ENCODE measurements around the gene ADGRF3. TPM values are rescaled to one million over a fixed set of nuclear protein-coding genes. Genes with fewer than 3 reads are reported as not detected.
"Not testable (repeated sequence)": the region's sequence is repeated elsewhere in the genome, so short reads cannot be mapped to it uniquely, and the experiment has no call there.

The ADGRF3 gene, protein sequence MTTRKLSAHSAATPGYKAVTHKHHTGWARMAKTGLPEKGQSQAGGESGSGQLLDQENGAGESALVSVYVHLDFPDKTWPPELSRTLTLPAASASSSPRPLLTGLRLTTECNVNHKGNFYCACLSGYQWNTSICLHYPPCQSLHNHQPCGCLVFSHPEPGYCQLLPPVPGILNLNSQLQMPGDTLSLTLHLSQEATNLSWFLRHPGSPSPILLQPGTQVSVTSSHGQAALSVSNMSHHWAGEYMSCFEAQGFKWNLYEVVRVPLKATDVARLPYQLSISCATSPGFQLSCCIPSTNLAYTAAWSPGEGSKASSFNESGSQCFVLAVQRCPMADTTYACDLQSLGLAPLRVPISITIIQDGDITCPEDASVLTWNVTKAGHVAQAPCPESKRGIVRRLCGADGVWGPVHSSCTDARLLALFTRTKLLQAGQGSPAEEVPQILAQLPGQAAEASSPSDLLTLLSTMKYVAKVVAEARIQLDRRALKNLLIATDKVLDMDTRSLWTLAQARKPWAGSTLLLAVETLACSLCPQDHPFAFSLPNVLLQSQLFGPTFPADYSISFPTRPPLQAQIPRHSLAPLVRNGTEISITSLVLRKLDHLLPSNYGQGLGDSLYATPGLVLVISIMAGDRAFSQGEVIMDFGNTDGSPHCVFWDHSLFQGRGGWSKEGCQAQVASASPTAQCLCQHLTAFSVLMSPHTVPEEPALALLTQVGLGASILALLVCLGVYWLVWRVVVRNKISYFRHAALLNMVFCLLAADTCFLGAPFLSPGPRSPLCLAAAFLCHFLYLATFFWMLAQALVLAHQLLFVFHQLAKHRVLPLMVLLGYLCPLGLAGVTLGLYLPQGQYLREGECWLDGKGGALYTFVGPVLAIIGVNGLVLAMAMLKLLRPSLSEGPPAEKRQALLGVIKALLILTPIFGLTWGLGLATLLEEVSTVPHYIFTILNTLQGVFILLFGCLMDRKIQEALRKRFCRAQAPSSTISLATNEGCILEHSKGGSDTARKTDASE
- total RNA-seq (1 to 10 TPM in 1 of 2 donors, under 1 TPM in 1; 0.97 to 1.3 TPM), total RNA-seq (0.93 to 3.1 reads per million in 2 donors)

- ATAC-seq, result peak; percentile 21
- peaks cover 3% of the 10 kb centered on the region for H3K36me3 Mint-ChIP-seq (ENCODE audit: low read depth)
These were observed at the start of gene ADGRF3 for GRCh38 chr2:26346454-26347053. TSS of gene ADGRF3 (minus strand) at chr2:26346789. CDS start at chr2:26346234, 555 bp downstream.

GRCh38 chr2:26395394-26395793 is 48.8 kb upstream of the ADGRF3 start:
- peaks cover 2% of the 10 kb centered on the region for H3K36me3 Mint-ChIP-seq (ENCODE audit: low read depth)
- H3K27me3 Mint-ChIP-seq, result peaks cover 6% of the 10 kb centered on the region
- peaks cover 6% of the 10 kb centered on the region for H3K4me1 Mint-ChIP-seq
- no peak overlapping the region for H3K27ac Mint-ChIP-seq
- no peak for ATAC-seq
- no peak overlapping the region for H3K4me3 Mint-ChIP-seq
- DNase-seq, result no peak
- H3K9me3 ChIP-seq (ENCODE audit: control insufficient read depth, low read length, poor library complexity, severe bottlenecking), result no peaks in the 10 kb centered on the region

More at GRCh38 chr2:26346454-26347053, at the start of gene ADGRF3:
- no peaks in the 10 kb centered on the region for H3K9me3 ChIP-seq (ENCODE audit: control insufficient read depth, low read length, poor library complexity, severe bottlenecking)
- peak; percentile 19 to 57 (median 47) for DNase-seq
- peaks cover 31% of the 10 kb centered on the region for H3K4me1 Mint-ChIP-seq
- peak within 1 kb of the TSS; percentile 100 for H3K4me3 Mint-ChIP-seq
- H3K27ac Mint-ChIP-seq, result peak within 1 kb of the TSS; percentile 100
- no peaks in the 10 kb centered on the region for H3K27me3 Mint-ChIP-seq

DNA sequence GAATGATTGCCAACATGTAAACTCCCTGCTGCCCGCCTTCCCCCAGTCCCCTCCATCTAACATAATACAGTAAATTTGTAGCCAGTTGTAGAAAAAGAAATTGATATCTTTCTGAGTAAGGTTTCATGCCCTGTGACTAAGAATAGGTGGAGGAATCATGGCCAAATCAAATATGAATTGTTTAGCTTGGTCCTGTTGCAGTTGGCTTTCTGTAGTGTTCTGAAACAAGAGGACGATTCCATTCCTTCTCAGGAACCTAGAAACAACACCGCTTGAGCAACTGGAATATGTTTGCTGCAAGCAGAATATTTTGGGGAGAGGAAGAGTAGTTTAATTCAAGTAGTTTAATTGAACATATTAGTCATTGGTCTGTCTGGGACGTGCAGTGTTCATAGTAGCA is 48.1 kb upstream of the ADGRF3 start:
- Mint-ChIP-seq H3K36me3 (ENCODE audit: low read depth) (peaks cover 2% of the 10 kb centered on the region), H3K4me1 (peaks cover 4% of the 10 kb centered on the region), H3K4me3 (no peak overlapping the region), H3K27me3 (no peaks in the 10 kb centered on the region), H3K27ac (no peak overlapping the region)
- DNase-seq (no peak), ATAC-seq (no peak)
- no peaks in the 10 kb centered on the region for H3K9me3 ChIP-seq (ENCODE audit: control insufficient read depth, low read length, poor library complexity, severe bottlenecking)

DNA sequence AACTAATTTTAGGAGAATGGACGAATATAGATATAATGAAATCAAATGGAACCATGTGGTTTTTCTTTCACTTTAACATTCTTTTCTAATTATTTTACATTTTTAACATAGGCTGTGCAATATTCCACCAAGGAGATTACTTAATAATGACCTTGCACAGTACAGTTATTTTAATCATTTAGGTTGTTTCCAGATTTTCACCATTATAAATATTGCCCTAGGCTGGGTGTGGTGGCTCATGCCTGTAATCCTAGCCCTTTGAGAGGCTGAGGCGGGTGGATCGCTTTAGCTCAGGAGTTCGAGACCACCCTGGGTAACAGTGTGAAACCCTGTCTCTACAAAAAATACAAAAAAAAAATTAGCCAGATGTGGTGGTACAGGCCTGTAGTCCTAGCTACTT is 40.6 kb upstream of the ADGRF3 start:
- no peaks in the 10 kb centered on the region for H3K9me3 ChIP-seq (ENCODE audit: control insufficient read depth, low read length, poor library complexity, severe bottlenecking)
- no peak for ATAC-seq
- Mint-ChIP-seq H3K27ac (no peak overlapping the region), H3K4me1 (peaks cover 3% of the 10 kb centered on the region), H3K36me3 (ENCODE audit: low read depth) (peaks cover 8% of the 10 kb centered on the region), H3K4me3 (no peak overlapping the region), H3K27me3 (no peaks in the 10 kb centered on the region)
- DNase-seq, result no peak

GRCh38 chr2:26384597-26384996 is 38.0 kb upstream of the ADGRF3 start:
- H3K36me3 Mint-ChIP-seq (ENCODE audit: low read depth), result peaks cover 11% of the 10 kb centered on the region
- H3K27me3 Mint-ChIP-seq, result no peaks in the 10 kb centered on the region

DNA sequence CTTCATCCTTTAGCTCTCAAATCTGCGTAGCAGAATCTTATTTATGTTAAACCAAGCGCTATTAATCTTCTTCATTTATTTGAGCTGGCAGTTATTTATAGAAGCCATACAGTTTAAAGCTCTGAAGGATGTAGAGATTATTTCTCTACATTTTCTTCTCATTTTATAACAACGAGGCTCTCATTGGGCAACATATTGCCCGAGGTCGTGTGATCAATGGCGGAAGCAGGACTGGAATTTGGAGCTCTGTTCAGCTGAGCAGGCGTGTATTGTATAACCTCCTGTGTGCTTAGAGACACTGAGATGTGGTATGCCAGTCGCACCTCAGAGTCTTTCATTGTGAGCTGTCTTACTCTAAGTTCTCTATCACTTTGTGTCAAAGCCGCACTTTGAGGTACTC is 37.6 kb upstream of the ADGRF3 start:
- ATAC-seq (no peak), DNase-seq (no peak)
- H3K27me3 Mint-ChIP-seq, result no peaks in the 10 kb centered on the region
- H3K4me3 Mint-ChIP-seq, result no peak overlapping the region
- no peaks in the 10 kb centered on the region for H3K9me3 ChIP-seq (ENCODE audit: control insufficient read depth, low read length, poor library complexity, severe bottlenecking)
- H3K27ac Mint-ChIP-seq, result no peak overlapping the region
- peaks cover 11% of the 10 kb centered on the region for H3K36me3 Mint-ChIP-seq (ENCODE audit: low read depth)
- peaks cover 9% of the 10 kb centered on the region for H3K4me1 Mint-ChIP-seq

More at GRCh38 chr2:26384597-26384996, 38.0 kb upstream of the ADGRF3 start:
- no peak for ATAC-seq
- H3K27ac Mint-ChIP-seq, result no peak overlapping the region
- peaks cover 9% of the 10 kb centered on the region for H3K4me1 Mint-ChIP-seq
- DNase-seq, result no peak
- no peaks in the 10 kb centered on the region for H3K9me3 ChIP-seq (ENCODE audit: control insufficient read depth, low read length, poor library complexity, severe bottlenecking)
- no peak overlapping the region for H3K4me3 Mint-ChIP-seq

DNA sequence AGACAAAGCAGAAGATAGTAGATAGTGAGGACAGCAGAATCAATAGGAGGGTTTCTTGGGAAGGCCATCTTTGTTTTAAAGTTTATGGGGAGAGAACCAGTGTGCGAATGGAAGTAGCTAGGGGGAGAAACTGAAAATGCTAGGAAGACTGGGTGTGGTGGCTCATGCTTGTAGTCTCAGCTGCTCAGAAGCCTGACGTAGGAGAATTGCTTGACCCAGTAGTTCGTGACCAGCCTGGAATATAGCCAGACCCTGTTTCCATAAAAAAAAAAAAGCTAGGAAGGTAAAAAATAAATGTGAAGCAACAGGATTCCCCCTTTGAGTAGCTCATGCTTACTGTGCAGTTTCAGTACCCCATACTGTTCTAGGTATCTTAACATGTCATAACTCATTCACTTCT is 36.0 kb upstream of the ADGRF3 start:
- H3K27ac Mint-ChIP-seq, result no peak overlapping the region
- DNase-seq (no peak), ATAC-seq (no peak)
- peaks cover 19% of the 10 kb centered on the region for H3K36me3 Mint-ChIP-seq (ENCODE audit: low read depth)
- H3K9me3 ChIP-seq (ENCODE audit: control insufficient read depth, low read length, poor library complexity, severe bottlenecking), result no peaks in the 10 kb centered on the region
- no peak overlapping the region for H3K4me3 Mint-ChIP-seq
- peaks cover 20% of the 10 kb centered on the region for H3K4me1 Mint-ChIP-seq
- no peaks in the 10 kb centered on the region for H3K27me3 Mint-ChIP-seq

DNA sequence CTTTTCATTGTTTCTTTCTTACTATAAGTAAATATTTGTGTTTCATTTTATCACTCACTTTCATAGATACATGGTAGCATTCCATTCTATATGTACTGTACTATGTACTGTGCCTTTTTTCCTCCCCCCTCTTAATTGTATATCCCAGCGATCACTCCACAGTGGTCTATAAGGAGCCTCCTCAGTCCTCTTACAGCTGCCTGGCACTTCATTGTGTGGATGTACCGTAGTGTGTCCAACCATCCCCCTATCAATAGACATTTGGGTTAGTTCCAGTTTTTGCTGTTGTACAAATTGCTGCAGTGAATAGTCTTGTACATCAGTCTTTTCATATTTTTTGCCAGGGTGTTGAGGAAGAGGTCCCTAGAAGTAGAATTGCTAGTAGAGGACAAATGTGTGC is 33.7 kb upstream of the ADGRF3 start:
- H3K4me3 Mint-ChIP-seq, result no peak overlapping the region
- H3K36me3 Mint-ChIP-seq (ENCODE audit: low read depth), result peaks cover 25% of the 10 kb centered on the region
- H3K27me3 Mint-ChIP-seq, result no peaks in the 10 kb centered on the region
- peak overlapping the region; percentile 24 for H3K27ac Mint-ChIP-seq
- H3K9me3 ChIP-seq (ENCODE audit: control insufficient read depth, low read length, poor library complexity, severe bottlenecking), result no peaks in the 10 kb centered on the region
- ATAC-seq (no peak), DNase-seq (no peak)
- peaks cover 25% of the 10 kb centered on the region for H3K4me1 Mint-ChIP-seq

GRCh38 chr2:26376799-26377198 is 30.2 kb upstream of the ADGRF3 start:
- H3K36me3 Mint-ChIP-seq (ENCODE audit: low read depth), result peaks cover 21% of the 10 kb centered on the region
- H3K27ac Mint-ChIP-seq, result peak overlapping the region; percentile 73

DNA sequence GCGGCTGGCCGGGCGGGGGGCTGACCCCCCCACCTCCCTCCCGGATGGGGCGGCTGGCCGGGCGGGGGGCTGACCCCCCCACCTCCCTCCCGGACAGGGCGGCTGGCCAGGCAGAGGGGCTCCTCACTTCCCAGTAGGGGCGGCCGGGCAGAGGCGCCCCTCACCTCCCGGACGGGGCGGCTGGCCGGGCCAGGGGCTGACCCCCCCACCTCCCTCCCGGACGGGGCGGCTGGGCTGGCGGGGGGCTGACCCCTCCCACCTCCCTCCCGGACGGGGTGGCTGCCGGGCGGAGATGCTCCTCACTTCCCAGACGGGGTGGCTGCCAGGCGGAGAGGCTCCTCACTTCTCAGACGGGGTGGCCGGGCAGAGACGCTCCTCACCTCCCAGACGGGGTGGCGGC is 24.3 kb upstream of the ADGRF3 start:
- H3K27ac Mint-ChIP-seq; ATAC-seq; H3K27me3 Mint-ChIP-seq; H3K4me3 Mint-ChIP-seq; H3K9me3 ChIP-seq (ENCODE audit: control insufficient read depth, low read length, poor library complexity, severe bottlenecking); DNase-seq: not testable (repeated sequence)
- H3K36me3 Mint-ChIP-seq (ENCODE audit: low read depth), result peaks cover 12% of the 10 kb centered on the region
- peaks cover 10% of the 10 kb centered on the region for H3K4me1 Mint-ChIP-seq

More at GRCh38 chr2:26376799-26377198, 30.2 kb upstream of the ADGRF3 start:
- no peaks in the 10 kb centered on the region for H3K9me3 ChIP-seq (ENCODE audit: control insufficient read depth, low read length, poor library complexity, severe bottlenecking)
- peaks cover 23% of the 10 kb centered on the region for H3K4me1 Mint-ChIP-seq
- no peaks in the 10 kb centered on the region for H3K27me3 Mint-ChIP-seq
- no peak overlapping the region for H3K4me3 Mint-ChIP-seq
- ATAC-seq (no peak), DNase-seq (no peak)

DNA sequence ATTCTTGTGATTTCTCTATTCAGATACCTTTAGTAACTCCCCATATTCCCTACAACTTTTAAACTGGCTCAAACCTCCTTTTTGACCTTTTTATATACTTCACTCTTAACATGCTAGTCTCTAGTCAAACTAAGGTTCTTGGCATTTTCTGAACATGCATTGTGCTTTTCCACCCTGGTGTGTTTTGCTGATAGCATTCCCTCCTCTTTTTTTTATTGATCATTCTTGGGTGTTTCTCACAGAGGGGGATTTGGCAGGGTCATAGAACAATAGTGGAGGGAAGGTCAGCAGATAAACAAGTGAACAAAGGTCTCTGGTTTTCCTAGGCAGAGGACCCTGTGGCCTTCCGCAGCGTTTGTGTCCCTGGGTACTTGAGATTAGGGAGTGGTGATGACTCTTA is 23.1 kb upstream of the ADGRF3 start:
- H3K9me3 ChIP-seq (ENCODE audit: control insufficient read depth, low read length, poor library complexity, severe bottlenecking); ATAC-seq; H3K4me3 Mint-ChIP-seq; H3K27me3 Mint-ChIP-seq; DNase-seq; H3K27ac Mint-ChIP-seq: not testable (repeated sequence)
- peaks cover 10% of the 10 kb centered on the region for H3K36me3 Mint-ChIP-seq (ENCODE audit: low read depth)
- peaks cover 13% of the 10 kb centered on the region for H3K4me1 Mint-ChIP-seq

DNA sequence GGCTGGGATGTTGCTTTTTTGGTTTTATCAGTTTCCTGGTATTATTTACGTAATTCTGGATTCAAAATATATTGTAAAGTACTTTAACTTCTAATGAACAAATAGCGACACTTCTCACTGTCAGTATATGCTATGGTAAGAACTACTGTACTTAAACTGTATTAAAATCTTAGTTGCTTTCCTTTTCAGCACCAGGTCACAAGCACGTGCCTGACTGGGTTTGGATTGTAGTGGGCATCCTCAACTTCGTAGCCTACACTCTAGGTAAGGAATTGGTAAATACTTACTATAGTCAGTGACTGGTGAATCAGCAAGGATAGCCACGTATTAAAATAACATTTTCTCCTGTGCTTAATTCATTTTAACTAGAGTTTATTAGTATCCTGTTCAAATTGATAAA is 20.4 kb upstream of the ADGRF3 start:
- peaks cover 5% of the 10 kb centered on the region for H3K36me3 Mint-ChIP-seq (ENCODE audit: low read depth)
- no peaks in the 10 kb centered on the region for H3K27me3 Mint-ChIP-seq
- ATAC-seq (no peak), DNase-seq (no peak)
- no peak overlapping the region for H3K4me3 Mint-ChIP-seq
- H3K27ac Mint-ChIP-seq, result no peak overlapping the region
- H3K4me1 Mint-ChIP-seq, result peaks cover 18% of the 10 kb centered on the region
- H3K9me3 ChIP-seq (ENCODE audit: control insufficient read depth, low read length, poor library complexity, severe bottlenecking), result no peaks in the 10 kb centered on the region

DNA sequence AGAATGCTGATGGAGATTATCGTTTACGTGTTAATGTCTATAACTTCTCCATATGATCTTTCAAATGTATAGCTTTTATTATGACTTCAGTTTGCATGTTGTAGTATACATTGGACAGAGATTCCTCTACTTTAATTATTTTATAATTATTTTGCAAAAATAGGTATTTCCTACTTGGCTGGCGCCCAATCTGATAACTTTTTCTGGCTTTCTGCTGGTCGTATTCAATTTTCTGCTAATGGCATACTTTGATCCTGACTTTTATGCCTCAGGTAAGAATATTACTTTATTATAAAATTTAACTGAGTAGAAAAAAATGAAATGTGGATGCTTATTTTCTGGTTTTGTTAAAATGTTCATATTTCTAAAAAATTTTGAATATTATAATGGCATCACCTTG is 18.1 kb upstream of the ADGRF3 start:
- DNase-seq (no peak), ATAC-seq (no peak)
- Mint-ChIP-seq H3K27ac (no peak overlapping the region), H3K27me3 (no peaks in the 10 kb centered on the region), H3K36me3 (ENCODE audit: low read depth) (peaks cover 5% of the 10 kb centered on the region), H3K4me3 (no peak overlapping the region), H3K4me1 (peaks cover 28% of the 10 kb centered on the region)
- no peaks in the 10 kb centered on the region for H3K9me3 ChIP-seq (ENCODE audit: control insufficient read depth, low read length, poor library complexity, severe bottlenecking)

Data from T-helper 17 cell (primary cell).